ENCODE measurements around the gene MEGF8.

The MEGF8 gene

DNA sequence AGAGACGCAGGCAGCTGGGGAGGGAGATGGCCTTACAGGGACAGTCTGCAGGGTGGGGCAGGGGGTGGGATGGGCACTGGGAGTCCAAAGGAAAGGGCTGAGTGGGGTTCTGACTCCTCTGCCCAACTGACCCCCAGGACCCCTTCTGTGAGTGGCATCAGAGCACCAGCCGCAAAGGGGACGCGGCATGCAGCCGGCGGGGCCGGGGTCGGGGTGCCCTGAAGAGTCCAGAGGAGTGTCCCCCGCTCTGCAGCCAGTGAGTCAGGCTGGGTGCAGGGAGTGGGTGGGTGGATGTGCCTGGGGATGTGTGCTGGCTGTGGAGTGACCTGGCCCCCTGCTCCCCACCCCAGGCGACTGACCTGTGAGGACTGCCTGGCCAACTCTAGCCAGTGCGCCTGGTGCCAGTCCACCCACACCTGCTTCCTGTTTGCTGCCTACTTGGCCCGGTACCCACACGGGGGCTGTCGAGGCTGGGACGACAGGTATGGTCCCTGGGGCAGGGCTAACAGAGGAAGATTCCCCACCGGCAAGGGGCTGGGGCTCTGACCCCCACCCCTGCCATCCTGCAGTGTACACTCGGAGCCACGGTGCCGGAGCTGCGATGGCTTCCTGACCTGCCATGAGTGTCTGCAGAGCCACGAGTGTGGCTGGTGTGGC, 25.8 kb downstream of the MEGF8 start:
- H3K4me2 ChIP-seq (ENCODE audit: low read depth, low read length, poor library complexity, severe bottlenecking): no peak overlapping the region
- H3K79me2 ChIP-seq (ENCODE audit: insufficient read depth, low read length): no peaks in the 10 kb centered on the region
- H3K4me3 ChIP-seq (ENCODE audit: insufficient read depth, low read length, poor library complexity, severe bottlenecking): no peak overlapping the region
- H3K36me3 ChIP-seq (ENCODE audit: low read length): no peaks in the 10 kb centered on the region
- no peaks in the 10 kb centered on the region for H3K9me2 ChIP-seq (replicated peaks; ENCODE audit: insufficient read depth, low read length)
- no peak overlapping the region for H3K27ac ChIP-seq (ENCODE audit: low read depth, low read length)
- no peak overlapping the region for H2AFZ ChIP-seq (ENCODE audit: low read depth, low read length, severe bottlenecking)
- H3K9ac ChIP-seq (ENCODE audit: low read length): no peak overlapping the region
- no peak for TF ChIP-seq EZH2phosphoT487 (conservative IDR thresholded peaks at IDR 0.05; ENCODE audit: low read length)
- TF ChIP-seq, protein P1, sequence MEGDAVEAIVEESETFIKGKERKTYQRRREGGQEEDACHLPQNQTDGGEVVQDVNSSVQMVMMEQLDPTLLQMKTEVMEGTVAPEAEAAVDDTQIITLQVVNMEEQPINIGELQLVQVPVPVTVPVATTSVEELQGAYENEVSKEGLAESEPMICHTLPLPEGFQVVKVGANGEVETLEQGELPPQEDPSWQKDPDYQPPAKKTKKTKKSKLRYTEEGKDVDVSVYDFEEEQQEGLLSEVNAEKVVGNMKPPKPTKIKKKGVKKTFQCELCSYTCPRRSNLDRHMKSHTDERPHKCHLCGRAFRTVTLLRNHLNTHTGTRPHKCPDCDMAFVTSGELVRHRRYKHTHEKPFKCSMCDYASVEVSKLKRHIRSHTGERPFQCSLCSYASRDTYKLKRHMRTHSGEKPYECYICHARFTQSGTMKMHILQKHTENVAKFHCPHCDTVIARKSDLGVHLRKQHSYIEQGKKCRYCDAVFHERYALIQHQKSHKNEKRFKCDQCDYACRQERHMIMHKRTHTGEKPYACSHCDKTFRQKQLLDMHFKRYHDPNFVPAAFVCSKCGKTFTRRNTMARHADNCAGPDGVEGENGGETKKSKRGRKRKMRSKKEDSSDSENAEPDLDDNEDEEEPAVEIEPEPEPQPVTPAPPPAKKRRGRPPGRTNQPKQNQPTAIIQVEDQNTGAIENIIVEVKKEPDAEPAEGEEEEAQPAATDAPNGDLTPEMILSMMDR (IDR thresholded peaks at IDR 0.05; ENCODE audit: insufficient read depth, low read length, poor library complexity, severe bottlenecking): no peak
- H3K27me3 ChIP-seq (ENCODE audit: low read length): no peaks in the 10 kb centered on the region
- no peaks in the 10 kb centered on the region for H4K20me1 ChIP-seq (ENCODE audit: low read depth, low read length)
- H3F3A ChIP-seq (ENCODE audit: insufficient read depth): no peaks in the 10 kb centered on the region
- H3K9me3 ChIP-seq (ENCODE audit: insufficient read depth, low read length): no peaks in the 10 kb centered on the region

DNA sequence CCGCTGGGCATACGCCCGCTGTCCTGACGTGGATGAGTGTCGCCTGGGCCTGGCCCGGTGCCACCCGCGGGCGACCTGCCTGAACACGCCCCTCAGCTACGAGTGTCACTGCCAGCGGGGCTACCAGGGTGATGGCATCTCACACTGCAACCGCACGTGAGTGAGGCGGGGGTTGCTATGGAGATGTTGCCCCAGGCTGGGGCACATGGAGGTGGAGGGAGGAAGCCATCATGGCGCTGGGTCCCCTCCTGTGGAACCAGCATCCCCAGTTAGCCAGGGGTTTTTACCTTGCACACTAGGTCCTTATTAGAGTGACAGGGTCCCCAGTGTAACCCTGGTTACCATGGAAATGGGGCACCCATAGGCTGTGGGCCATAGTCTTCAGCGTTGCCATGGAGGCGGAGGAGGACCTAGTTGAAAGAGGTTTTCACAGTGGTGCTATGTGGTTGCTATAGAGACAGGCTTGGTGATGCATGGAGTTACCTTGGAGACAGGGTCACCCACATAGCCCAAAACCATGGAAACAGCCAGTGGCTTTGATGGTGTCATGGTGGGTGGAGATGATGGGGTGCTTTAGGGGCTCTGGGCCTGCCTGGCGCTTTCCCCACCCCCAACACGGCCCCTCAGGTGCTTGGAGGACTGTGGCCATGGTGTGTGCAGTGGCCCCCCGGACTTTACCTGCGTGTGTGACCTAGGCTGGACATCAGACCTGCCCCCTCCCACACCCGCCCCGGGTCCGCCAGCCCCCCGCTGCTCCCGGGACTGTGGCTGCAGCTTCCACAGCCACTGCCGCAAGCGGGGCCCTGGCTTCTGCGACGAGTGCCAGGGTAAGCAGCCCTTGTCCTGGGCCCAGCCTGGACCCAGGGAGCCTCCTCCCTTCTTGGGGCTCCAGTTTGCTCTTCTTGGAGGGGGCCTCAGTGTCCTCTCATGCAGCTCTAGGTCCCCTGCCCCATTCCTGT, 27.1 kb downstream of the MEGF8 start:
- H3K36me3 ChIP-seq (ENCODE audit: low read length): no peaks in the 10 kb centered on the region
- no peaks in the 10 kb centered on the region for H3F3A ChIP-seq (ENCODE audit: insufficient read depth)
- H2AFZ ChIP-seq (ENCODE audit: low read depth, low read length, severe bottlenecking): no peak overlapping the region
- H3K27ac ChIP-seq (ENCODE audit: low read depth, low read length): no peak overlapping the region
- H3K27me3 ChIP-seq (ENCODE audit: low read length): no peaks in the 10 kb centered on the region
- TF ChIP-seq, protein P1 (IDR thresholded peaks at IDR 0.05; ENCODE audit: insufficient read depth, low read length, poor library complexity, severe bottlenecking): no peak
- no peaks in the 10 kb centered on the region for H4K20me1 ChIP-seq (ENCODE audit: low read depth, low read length)
- no peak overlapping the region for H3K4me2 ChIP-seq (ENCODE audit: low read depth, low read length, poor library complexity, severe bottlenecking)
- H3K9me2 ChIP-seq (replicated peaks; ENCODE audit: insufficient read depth, low read length): no peaks in the 10 kb centered on the region
- H3K9ac ChIP-seq (ENCODE audit: low read length): no peak overlapping the region
- no peaks in the 10 kb centered on the region for H3K9me3 ChIP-seq (ENCODE audit: insufficient read depth, low read length)
- H3K79me2 ChIP-seq (ENCODE audit: insufficient read depth, low read length): no peaks in the 10 kb centered on the region
- no peak overlapping the region for H3K4me3 ChIP-seq (ENCODE audit: insufficient read depth, low read length, poor library complexity, severe bottlenecking)

DNA sequence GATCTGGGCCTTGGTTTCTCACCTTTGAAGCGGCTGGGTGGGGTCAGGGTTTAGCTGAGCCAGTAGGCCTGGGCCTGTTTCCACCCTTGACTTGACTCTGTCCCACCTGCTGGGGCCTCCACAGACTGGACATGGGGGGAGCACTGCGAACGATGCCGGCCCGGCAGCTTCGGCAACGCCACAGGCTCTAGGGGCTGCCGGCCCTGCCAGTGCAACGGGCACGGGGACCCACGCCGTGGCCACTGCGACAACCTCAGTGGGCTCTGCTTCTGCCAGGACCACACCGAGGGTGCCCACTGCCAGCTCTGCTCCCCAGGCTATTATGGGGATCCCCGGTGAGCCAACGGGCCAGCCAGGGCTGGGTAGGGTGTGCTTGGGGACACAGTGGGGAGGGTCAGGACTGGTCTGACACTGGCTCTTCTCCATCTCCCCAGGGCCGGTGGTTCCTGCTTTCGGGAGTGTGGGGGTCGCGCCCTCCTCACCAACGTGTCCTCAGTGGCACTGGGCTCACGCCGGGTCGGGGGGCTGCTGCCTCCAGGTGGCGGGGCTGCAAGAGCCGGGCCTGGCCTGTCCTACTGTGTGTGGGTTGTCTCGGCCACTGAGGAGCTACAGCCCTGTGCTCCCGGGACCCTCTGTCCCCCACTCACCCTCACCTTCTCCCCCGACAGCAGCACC, 28.0 kb downstream of the MEGF8 start:
- Histone ChIP-seq H3K4me3 (ENCODE audit: insufficient read depth, low read length, poor library complexity, severe bottlenecking) (no peak overlapping the region), H3K9ac (ENCODE audit: low read length) (no peak overlapping the region), H2AFZ (ENCODE audit: low read depth, low read length, severe bottlenecking) (no peak overlapping the region), H4K20me1 (ENCODE audit: low read depth, low read length) (no peaks in the 10 kb centered on the region), H3F3A (ENCODE audit: insufficient read depth) (no peaks in the 10 kb centered on the region), H3K27me3 (ENCODE audit: low read length) (no peaks in the 10 kb centered on the region), H3K79me2 (ENCODE audit: insufficient read depth, low read length) (no peaks in the 10 kb centered on the region), H3K9me3 (ENCODE audit: insufficient read depth, low read length) (no peaks in the 10 kb centered on the region), H3K4me2 (ENCODE audit: low read depth, low read length, poor library complexity, severe bottlenecking) (no peak overlapping the region), H3K36me3 (ENCODE audit: low read length) (no peaks in the 10 kb centered on the region), H3K27ac (ENCODE audit: low read depth, low read length) (no peak overlapping the region), H3K9me2 (replicated peaks; ENCODE audit: insufficient read depth, low read length) (no peaks in the 10 kb centered on the region)
- TF ChIP-seq, protein P1 (IDR thresholded peaks at IDR 0.05; ENCODE audit: insufficient read depth, low read length, poor library complexity, severe bottlenecking): no peak
- no peak for TF ChIP-seq EZH2phosphoT487 (conservative IDR thresholded peaks at IDR 0.05; ENCODE audit: low read length)
